ENCODE data around the gene C6orf89.

Gene C6orf89

GRCh38 chr6:36976509-36976908, 90.8 kb downstream of the C6orf89 start:
- no peak for ATAC-seq
- no peaks in the 10 kb centered on the region for H3K9me3 Mint-ChIP-seq
- no peak overlapping the region for H3K4me3 Mint-ChIP-seq
- no peaks in the 10 kb centered on the region for H3K27me3 Mint-ChIP-seq
- H3K27ac Mint-ChIP-seq: no peak overlapping the region
- peaks cover 43% of the 10 kb centered on the region for H3K36me3 Mint-ChIP-seq (ENCODE audit: low read depth)
- no peak for DNase-seq
- peaks cover 15% of the 10 kb centered on the region for H3K4me1 Mint-ChIP-seq

- Mint-ChIP-seq H3K4me3 (no peak overlapping the region), H3K36me3 (ENCODE audit: low read depth) (peaks cover 42% of the 10 kb centered on the region), H3K9me3 (no peaks in the 10 kb centered on the region), H3K27ac (no peak overlapping the region), H3K4me1 (peaks cover 20% of the 10 kb centered on the region), H3K27me3 (no peaks in the 10 kb centered on the region)
- no peak for DNase-seq
- ATAC-seq: no peak
Measured at GRCh38 chr6:36976931-36977330, 91.2 kb downstream of the C6orf89 start.

GRCh38 chr6:36977470-36977941, 91.8 kb downstream of the C6orf89 start:
- Mint-ChIP-seq H3K4me3 (no peak overlapping the region), H3K9me3 (no peaks in the 10 kb centered on the region), H3K36me3 (ENCODE audit: low read depth) (peaks cover 41% of the 10 kb centered on the region), H3K27me3 (no peaks in the 10 kb centered on the region), H3K4me1 (peaks cover 22% of the 10 kb centered on the region), H3K27ac (no peak overlapping the region)
- no peak for ATAC-seq
- no peak for DNase-seq

Data from activated naive CD8-positive, alpha-beta T cell treated with anti-CD3 and anti-CD28 coated beads, Interleukin-2, amount 50 U/mL, for 24 hours (primary cell).